Caco-2 (cell line): ENCODE data around the gene PHEX. TPM values are rescaled to one million over a fixed set of nuclear protein-coding genes. Genes with fewer than 3 reads are reported as not detected.

Experiments
- BruUV-seq: library from RNA; stranded (reverse); fragments of 400-500 nt; replicated peaks from 2 replicates; lab custom pipeline; 2021; lab: Mats Ljungman, UMichigan
- CTCF ChIA-PET: fragments of 300-600 bp; sonication (Branson Sonifier 250); formaldehyde crosslinking; loops from one replicate; lab custom pipeline; 2022; ENCODE audit warnings: antibody characterized with exemption; lab: Charles Lee
- POLR2A ChIA-PET: fragments of 300-600 bp; sonication (Branson Sonifier 250); formaldehyde crosslinking; loops from one replicate; lab custom pipeline; 2022; ENCODE audit warnings: antibody characterized with exemption; lab: Charles Lee
- DNase-seq, 2 experiments: peaks; one replicate each; pipeline versions ENCODE4 v3.0.0 to v3.0.0-alpha.2; 2020 to 2022
- H3K27me3 ChIP-seq: replicated peaks from 2 replicates; pipeline ENCODE4 v1.6.0; 2011; ENCODE audit warnings: low read length; ENCODE audit not compliant: control insufficient read depth, insufficient read depth
- H3K36me3 ChIP-seq: 2 replicates; pipeline ENCODE4 v1.5.1; 2011; ENCODE audit warnings: low read length; ENCODE audit not compliant: control insufficient read depth, insufficient read depth
- H3K4me1 ChIP-seq: fragments of 250-450 bp; sonication (Bioruptor Pico); 2 replicates; pipeline ENCODE4 v1.5.1; 2020; ENCODE audit warnings: mild to moderate bottlenecking
- H3K4me3 ChIP-seq: 2 replicates; pipeline ENCODE4 v1.5.1; 2011; ENCODE audit warnings: low read depth, mild to moderate bottlenecking, control low read depth, low read length
- H3K9me3 ChIP-seq: fragments of 250-450 bp; sonication (Bioruptor Pico); 2 replicates; pipeline ENCODE4 v1.5.1; 2020; ENCODE audit warnings: mild to moderate bottlenecking, moderate library complexity
- H3K27ac Mint-ChIP-seq: one replicate; pipeline ENCODE4 v1.8.0; 2022; ENCODE audit warnings: mixed read lengths; ENCODE audit not compliant: unreplicated experiment
- H3K27me3 Mint-ChIP-seq: one replicate; pipeline ENCODE4 v1.8.0; 2022; ENCODE audit warnings: mixed read lengths; ENCODE audit not compliant: insufficient read depth, unreplicated experiment
- H3K36me3 Mint-ChIP-seq: one replicate; pipeline ENCODE4 v1.8.0; 2022; ENCODE audit warnings: mild to moderate bottlenecking, mixed read lengths; ENCODE audit not compliant: insufficient read depth, unreplicated experiment
- H3K4me1 Mint-ChIP-seq: one replicate; pipeline ENCODE4 v1.8.0; 2022; ENCODE audit warnings: low read depth, mixed read lengths; ENCODE audit not compliant: unreplicated experiment
- H3K4me3 Mint-ChIP-seq: one replicate; pipeline ENCODE4 v1.8.0; 2022; ENCODE audit warnings: mild to moderate bottlenecking, moderate library complexity, mixed read lengths; ENCODE audit not compliant: unreplicated experiment
- H3K9me3 Mint-ChIP-seq: one replicate; pipeline ENCODE4 v1.8.0; 2022; ENCODE audit warnings: mixed read lengths; ENCODE audit not compliant: unreplicated experiment
- intact Hi-C: fragments of 100-400 bp; cut with micrococcal nuclease; formaldehyde crosslinking; loops from one replicate; pipeline ENCODE4 v1.10.0; 2022; ENCODE audit not compliant: unreplicated experiment
- total RNA-seq: library from RNA; stranded (reverse); gene quantifications from 2 replicates; pipeline ENCODE4 v1.2.3, GENCODE V29; 2022
- TF ChIP-seq, protein P1 (sequence below), 2 experiments: fragments of 200-600 bp in 1 of 2; IDR thresholded peaks; 1 replicate in 1 of 2; 2 replicates in 1 of 2; pipeline versions ENCODE4 v1.5.1 to v1.8.0; 2011 to 2022; ENCODE audit warnings: antibody characterized with exemption in 1 of 2, control low read depth in 1 of 2, inconsistent platforms in 1 of 2, low read depth in 1 of 2, low read length in 1 of 2, mild to moderate bottlenecking in 1 of 2, moderate library complexity in 1 of 2; ENCODE audit not compliant: insufficient read depth in 1 of 2, severe bottlenecking in 1 of 2, unreplicated experiment in 1 of 2

Gene PHEX
- total RNA-seq, 1 experiment from 2014 or later: 0.75 TPM

DNA sequence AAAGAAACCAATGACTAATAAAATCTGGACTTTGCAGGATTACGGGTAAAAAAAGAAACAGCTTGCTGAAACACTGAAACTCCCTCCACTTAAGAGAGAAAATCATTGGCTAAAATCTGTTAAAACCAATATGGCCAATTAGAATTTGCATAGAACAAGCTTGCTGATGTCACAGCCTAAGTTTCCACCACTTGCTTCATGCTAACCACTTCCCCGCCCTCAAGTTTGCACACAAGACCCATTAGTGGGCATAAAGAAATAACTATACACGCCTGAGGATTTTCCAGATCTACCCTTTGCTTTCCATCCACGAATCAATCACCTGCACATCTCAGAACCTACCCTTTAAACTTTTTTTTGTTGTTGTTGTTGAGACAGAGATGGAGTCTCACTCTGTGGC lies 42.7 kb upstream of the PHEX start:
- Histone ChIP-seq H3K9me3 (no peaks in the 10 kb centered on the region), H3K4me1 (0 out of 2 replicates have a peak, but pooled peaks cover 6% of the 10 kb centered on the region), H3K36me3 (no peaks in the 10 kb centered on the region; the same call in 1 of the 2 replicates), H3K27me3 (no peaks in the 10 kb centered on the region), H3K4me3 (no peak overlapping the region)
- no peak for DNase-seq
- ChIA-PET POLR2A (no interaction called here), CTCF (no interaction called here)
- TF ChIP-seq, protein P1, sequence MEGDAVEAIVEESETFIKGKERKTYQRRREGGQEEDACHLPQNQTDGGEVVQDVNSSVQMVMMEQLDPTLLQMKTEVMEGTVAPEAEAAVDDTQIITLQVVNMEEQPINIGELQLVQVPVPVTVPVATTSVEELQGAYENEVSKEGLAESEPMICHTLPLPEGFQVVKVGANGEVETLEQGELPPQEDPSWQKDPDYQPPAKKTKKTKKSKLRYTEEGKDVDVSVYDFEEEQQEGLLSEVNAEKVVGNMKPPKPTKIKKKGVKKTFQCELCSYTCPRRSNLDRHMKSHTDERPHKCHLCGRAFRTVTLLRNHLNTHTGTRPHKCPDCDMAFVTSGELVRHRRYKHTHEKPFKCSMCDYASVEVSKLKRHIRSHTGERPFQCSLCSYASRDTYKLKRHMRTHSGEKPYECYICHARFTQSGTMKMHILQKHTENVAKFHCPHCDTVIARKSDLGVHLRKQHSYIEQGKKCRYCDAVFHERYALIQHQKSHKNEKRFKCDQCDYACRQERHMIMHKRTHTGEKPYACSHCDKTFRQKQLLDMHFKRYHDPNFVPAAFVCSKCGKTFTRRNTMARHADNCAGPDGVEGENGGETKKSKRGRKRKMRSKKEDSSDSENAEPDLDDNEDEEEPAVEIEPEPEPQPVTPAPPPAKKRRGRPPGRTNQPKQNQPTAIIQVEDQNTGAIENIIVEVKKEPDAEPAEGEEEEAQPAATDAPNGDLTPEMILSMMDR (IDR thresholded peaks at IDR 0.05; ENCODE audit: insufficient read depth in 1 of 2, low read depth in 1 of 2, low read length in 1 of 2, severe bottlenecking in 1 of 2, unreplicated experiment in 1 of 2): no peak
- no TSS peak for BruUV-seq
- H3K4me3 Mint-ChIP-seq: no peak overlapping the region
- no peak overlapping the region for H3K27ac Mint-ChIP-seq
- no peaks in the 10 kb centered on the region for H3K27me3 Mint-ChIP-seq
- H3K9me3 Mint-ChIP-seq: no peaks in the 10 kb centered on the region
- intact Hi-C loops: loop anchor here (5.0 to 10.0 kb wide), 2 partner anchors 85 to 758 kb away; no protein-coding TSS in a partner anchor
- H3K36me3 Mint-ChIP-seq: peaks cover 66% of the 10 kb centered on the region
- no peaks in the 10 kb centered on the region for H3K4me1 Mint-ChIP-seq

DNA sequence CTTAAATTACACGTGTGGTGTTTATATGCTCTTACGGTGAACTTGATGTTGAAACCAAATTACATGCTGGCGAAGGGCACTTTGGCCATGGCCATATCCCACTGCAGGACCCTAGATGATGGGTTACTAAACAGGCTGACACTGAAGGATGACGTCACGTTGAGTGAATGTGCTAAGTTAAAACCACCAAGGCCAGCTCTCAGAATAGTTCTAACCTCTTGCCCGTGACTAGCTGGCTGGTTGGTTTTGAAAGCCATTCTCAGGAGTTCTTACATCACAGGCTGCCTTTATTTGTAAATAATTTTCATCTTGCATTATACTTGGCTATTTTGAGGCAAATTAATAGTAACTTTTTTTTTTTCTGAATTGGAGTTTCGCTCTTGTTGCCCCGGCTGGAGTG lies 41.3 kb upstream of the PHEX start:
- Histone ChIP-seq H3K4me1 (0 out of 2 replicates have a peak, but pooled peaks cover 3% of the 10 kb centered on the region), H3K36me3 (no peaks in the 10 kb centered on the region; the same call in 1 of the 2 replicates), H3K27me3 (no peaks in the 10 kb centered on the region), H3K9me3 (no peaks in the 10 kb centered on the region), H3K4me3 (no peak overlapping the region)
- BruUV-seq: no TSS peak
- no peak overlapping the region for H3K27ac Mint-ChIP-seq
- no peak overlapping the region for H3K4me3 Mint-ChIP-seq
- TF ChIP-seq, protein P1 (IDR thresholded peaks at IDR 0.05; ENCODE audit: insufficient read depth in 1 of 2, low read depth in 1 of 2, low read length in 1 of 2, severe bottlenecking in 1 of 2, unreplicated experiment in 1 of 2): no peak
- no peaks in the 10 kb centered on the region for H3K9me3 Mint-ChIP-seq
- peaks cover 68% of the 10 kb centered on the region for H3K36me3 Mint-ChIP-seq
- DNase-seq: no peak
- intact Hi-C loops: no loop called here
- H3K27me3 Mint-ChIP-seq: no peaks in the 10 kb centered on the region
- ChIA-PET CTCF (no interaction called here), POLR2A (no interaction called here)
- no peaks in the 10 kb centered on the region for H3K4me1 Mint-ChIP-seq

DNA sequence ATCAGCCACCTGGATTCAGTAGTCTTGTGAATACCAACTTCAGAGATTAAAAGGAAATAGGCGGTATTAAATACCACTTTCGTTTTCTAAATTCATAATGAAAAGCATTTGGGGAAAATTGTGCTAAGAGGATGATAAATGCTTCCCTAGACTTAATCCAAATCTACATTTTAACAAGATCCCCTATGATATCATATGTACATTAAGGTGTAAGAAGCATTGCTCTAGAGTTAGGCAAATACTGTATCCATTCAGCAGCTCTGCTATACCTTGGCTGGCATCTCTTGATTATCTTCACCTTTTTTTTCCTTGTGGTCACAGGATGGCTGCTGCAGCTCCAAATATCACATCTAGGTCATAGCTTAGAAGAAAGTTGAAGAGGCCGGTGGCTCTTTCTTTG lies 40.6 kb upstream of the PHEX start:
- ChIA-PET CTCF (no interaction called here), POLR2A (no interaction called here)
- no peaks in the 10 kb centered on the region; the same call in 1 of the 2 replicates for H3K36me3 ChIP-seq
- Mint-ChIP-seq H3K4me1 (no peaks in the 10 kb centered on the region), H3K4me3 (no peak overlapping the region), H3K9me3 (no peaks in the 10 kb centered on the region), H3K27me3 (no peaks in the 10 kb centered on the region), H3K36me3 (peaks cover 67% of the 10 kb centered on the region), H3K27ac (no peak overlapping the region)
- TF ChIP-seq, protein P1 (IDR thresholded peaks at IDR 0.05; ENCODE audit: insufficient read depth in 1 of 2, low read depth in 1 of 2, low read length in 1 of 2, severe bottlenecking in 1 of 2, unreplicated experiment in 1 of 2): no peak
- BruUV-seq: no TSS peak
- intact Hi-C loops: no loop called here
- H3K27me3 ChIP-seq: no peaks in the 10 kb centered on the region
- no peak overlapping the region for H3K4me3 ChIP-seq
- 0 out of 2 replicates have a peak, but pooled peaks cover under 1% of the 10 kb centered on the region for H3K4me1 ChIP-seq
- no peaks in the 10 kb centered on the region for H3K9me3 ChIP-seq
- no peak for DNase-seq
